Fibroblast of villous mesenchyme (primary cell): Measurements from ENCODE around the gene DOCK8. TPM values are rescaled to one million over a fixed set of nuclear protein-coding genes. Genes with fewer than 3 reads are reported as not detected.
A peak's percentile ranks its signal among the peaks of the same experiment; 100 is the strongest.

Experiments
- DNase-seq: peaks from one replicate; pipeline ENCODE4 v3.0.0-alpha.2; 2010; ENCODE audit warnings: low read depth
- H3K4me3 ChIP-seq: 2 replicates; pipeline ENCODE4 v1.5.1; 2011; ENCODE audit warnings: low read depth, mild to moderate bottlenecking, low read length
- CTCF ChIP-seq: IDR thresholded peaks from 2 replicates; pipeline ENCODE4 v1.5.1; 2012; ENCODE audit warnings: low read depth, mild to moderate bottlenecking, low read length; ENCODE audit not compliant: insufficient read depth
- total RNA-seq: library from RNA; depleted of rRNA; stranded (reverse); fragments of >200 nt; gene quantifications from 2 replicates; pipeline ENCODE4 v1.2.3, GENCODE V29; 2012

The DOCK8 gene
- total RNA-seq, 1 donor = 2.6 TPM

DNA sequence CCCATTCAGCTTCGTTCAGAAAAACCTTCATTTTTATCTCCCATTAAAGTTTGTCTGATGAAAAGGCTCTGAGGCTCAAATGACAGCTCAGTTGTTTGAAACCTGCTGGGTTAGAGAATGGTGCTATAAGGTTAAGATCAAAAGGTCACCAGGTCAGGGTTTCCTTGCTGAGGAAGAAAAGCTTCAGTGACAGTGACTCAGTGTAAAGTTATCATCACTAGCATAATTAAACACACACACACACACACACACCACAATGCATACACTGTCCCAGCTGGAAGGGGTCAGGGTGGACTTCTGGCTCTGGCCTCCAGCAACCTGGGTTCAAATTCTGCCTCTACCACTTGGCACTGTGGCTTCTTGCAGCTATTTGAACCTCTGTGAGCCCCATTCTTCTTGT, 281.1 kb downstream of the DOCK8 start:
- H3K4me3 ChIP-seq = no peak overlapping the region
- no peak for DNase-seq
- TF ChIP-seq CTCF = no peak

DNA sequence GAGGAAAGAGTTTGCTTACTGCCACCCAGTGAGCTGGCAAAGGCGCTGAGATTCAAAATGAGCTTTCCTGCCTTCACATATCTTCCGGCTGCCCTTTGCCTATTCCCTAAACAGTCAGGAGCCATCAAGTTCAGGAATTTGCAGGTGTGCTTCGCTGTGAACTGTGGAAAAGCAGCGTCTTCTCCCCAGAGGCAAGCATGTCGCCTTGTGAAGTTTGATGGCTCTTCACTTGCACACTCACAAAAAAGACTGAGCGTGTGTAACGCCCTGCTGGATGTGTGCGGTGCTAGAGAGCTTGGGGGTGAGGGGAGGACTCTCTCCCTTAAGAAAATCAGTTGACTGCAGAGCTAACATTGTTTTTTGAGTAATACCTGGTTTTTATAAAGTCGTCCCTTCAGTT, 288.7 kb downstream of the DOCK8 start:
- TF ChIP-seq CTCF = no peak
- no peak for DNase-seq
- no peak overlapping the region for H3K4me3 ChIP-seq

DNA sequence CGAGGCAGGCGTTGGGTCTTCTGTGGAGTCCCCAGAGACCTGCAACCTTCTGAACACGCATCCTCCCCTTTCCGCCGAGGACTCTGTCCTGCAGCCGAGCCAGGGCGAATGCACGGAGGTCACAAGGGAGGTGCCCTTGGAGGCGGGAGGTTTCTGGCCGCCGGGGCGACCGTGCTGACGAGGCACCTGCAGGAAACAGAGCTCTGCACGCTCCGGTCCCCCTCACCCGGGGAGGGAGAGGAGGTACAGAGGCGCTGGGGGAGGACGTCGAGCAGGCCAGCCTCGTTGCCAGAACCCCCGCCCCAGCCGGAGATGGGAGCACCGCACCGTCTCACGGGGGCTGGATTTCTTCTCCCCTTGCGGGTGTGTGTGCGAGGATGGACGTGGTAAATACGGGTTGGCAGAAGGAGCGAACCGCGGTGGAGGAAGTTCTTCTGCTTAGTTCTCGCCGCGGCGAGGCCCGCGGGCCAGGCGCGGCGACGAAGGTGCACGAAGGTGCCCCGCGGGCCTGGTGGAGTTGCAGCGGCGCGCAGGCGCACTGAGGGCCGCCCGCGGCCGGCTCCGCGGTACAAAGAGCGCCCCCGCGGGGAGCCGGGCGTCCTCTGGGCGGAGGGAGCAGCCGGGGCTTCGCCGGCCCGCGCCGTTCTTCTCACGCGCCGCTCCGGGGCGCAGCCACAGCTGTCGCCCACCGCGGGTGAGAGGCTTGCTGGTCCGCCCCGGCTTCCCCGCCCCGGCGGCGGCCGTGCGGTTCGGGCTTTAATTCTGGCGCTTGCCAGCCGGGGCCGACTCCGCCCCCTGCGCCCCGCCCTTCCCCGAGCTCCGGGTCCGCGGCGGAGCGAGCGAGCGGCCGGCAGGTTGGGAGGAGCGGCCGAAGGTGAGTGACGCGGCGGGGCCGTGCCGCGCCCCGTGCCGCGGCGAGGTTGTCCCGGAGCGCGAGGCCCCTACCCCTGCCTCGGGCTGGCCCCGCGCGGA, 289.5 kb downstream of the DOCK8 start, which contains the start of gene KANK1:
Gene KANK1, plus strand, starts transcription at position 815 of the 972 bp plus-strand sequence.
- peak within 1 kb of the TSS; percentile 55 for H3K4me3 ChIP-seq
- TF ChIP-seq CTCF = no peak
- peak; percentile 31 for DNase-seq

GRCh38 chr9:504921-505740, 290.5 kb downstream of the DOCK8 start:
- DNase-seq = no peak
- no peak for TF ChIP-seq CTCF
- H3K4me3 ChIP-seq = peak overlapping the region; percentile 55

- TF ChIP-seq CTCF = no peak
- H3K4me3 ChIP-seq = no peak overlapping the region
- DNase-seq = no peak
Observed at GRCh38 chr9:505741-506059, 291.0 kb downstream of the DOCK8 start.

GRCh38 chr9:506281-506680, 291.6 kb downstream of the DOCK8 start:
- no peak overlapping the region for H3K4me3 ChIP-seq
- DNase-seq = no peak
- TF ChIP-seq CTCF = no peak
